GM06990 (cell line): ENCODE measurements around the gene TREML4.

Experiments used
- DNase-seq: peaks from one replicate; pipeline ENCODE4 v3.0.0-alpha.2; 2011; ENCODE audit not compliant: insufficient read length; ENCODE audit errors: extremely low read depth
- H3K27me3 ChIP-seq: replicated peaks from 2 replicates; pipeline ENCODE4 v1.6.0; 2011; ENCODE audit warnings: low read length; ENCODE audit not compliant: control insufficient read depth, insufficient read depth
- H3K36me3 ChIP-seq: 2 replicates; pipeline ENCODE4 v1.5.1; 2011; ENCODE audit warnings: low read length; ENCODE audit not compliant: control insufficient read depth, insufficient read depth
- H3K4me3 ChIP-seq: replicated peaks from 2 replicates; pipeline ENCODE4 v1.5.1; 2011; ENCODE audit warnings: low read depth, mild to moderate bottlenecking, control low read depth, low read length
- CTCF ChIP-seq: IDR thresholded peaks from 2 replicates; pipeline ENCODE4 v1.5.1; 2011; ENCODE audit warnings: low read length, control low read depth, mild to moderate bottlenecking, inconsistent platforms; ENCODE audit not compliant: insufficient read depth, poor library complexity, severe bottlenecking

The TREML4 gene

GRCh38 chr6:41222513-41222912 is 5.6 kb upstream of the TREML4 start:
- TF ChIP-seq CTCF: no peak

GRCh38 chr6:41224800-41225199 is 3.3 kb upstream of the TREML4 start:
- DNase-seq: no peak
- H3K27me3 ChIP-seq: no peaks in the 10 kb centered on the region; the same call in 1 of the 2 replicates
- no peaks in the 10 kb centered on the region for H3K36me3 ChIP-seq
- TF ChIP-seq CTCF: no peak
- H3K4me3 ChIP-seq: no peak overlapping the region

More at GRCh38 chr6:41222513-41222912, 5.6 kb upstream of the TREML4 start:
- no peaks in the 10 kb centered on the region; the same call in 1 of the 2 replicates for H3K27me3 ChIP-seq
- DNase-seq: no peak
- no peaks in the 10 kb centered on the region for H3K36me3 ChIP-seq
- no peak overlapping the region for H3K4me3 ChIP-seq

DNA sequence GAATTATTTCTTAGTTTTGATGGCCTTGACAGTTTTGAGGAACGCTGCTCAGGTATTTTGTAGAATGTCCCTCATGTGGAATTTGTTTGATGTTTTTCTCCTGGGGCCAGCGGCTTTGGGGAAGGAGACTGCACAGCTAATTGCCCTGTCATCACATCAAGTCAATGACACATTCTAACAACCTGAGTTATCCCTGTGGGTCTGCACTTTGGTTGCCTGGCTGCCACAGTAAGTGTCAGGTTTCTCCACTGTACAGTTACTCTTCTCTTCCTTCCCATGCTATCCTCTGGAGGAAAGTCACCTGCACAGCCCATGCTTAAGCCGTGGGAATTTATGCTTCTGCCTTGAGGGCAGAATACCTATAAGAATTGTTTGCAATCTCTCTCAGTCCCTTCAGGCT is 1.4 kb upstream of the TREML4 start:
- no peak for TF ChIP-seq CTCF
- no peaks in the 10 kb centered on the region; the same call in 1 of the 2 replicates for H3K27me3 ChIP-seq
- H3K4me3 ChIP-seq: no peak overlapping the region
- no peaks in the 10 kb centered on the region for H3K36me3 ChIP-seq
- DNase-seq: no peak

DNA sequence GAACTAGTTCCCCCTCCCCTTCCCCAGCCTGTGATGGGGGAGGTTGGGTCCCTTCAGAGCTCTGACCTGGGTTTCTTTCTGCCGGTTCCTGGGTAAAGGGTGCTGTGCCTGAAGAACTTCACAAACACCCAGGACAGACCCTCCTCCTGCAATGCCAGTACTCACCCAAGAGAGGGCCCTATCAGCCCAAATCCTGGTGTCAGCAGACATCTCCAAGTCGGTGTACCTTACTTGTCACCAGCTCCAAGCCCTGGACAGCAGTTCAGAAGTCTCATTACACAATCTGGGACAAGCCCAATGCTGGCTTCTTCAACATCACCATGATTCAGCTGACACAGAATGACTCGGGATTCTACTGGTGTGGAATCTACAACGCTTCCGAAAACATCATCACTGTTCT is 467 bp downstream of the TREML4 start:
- H3K27me3 ChIP-seq: no peaks in the 10 kb centered on the region; the same call in none of the 2 replicates
- peak; percentile 35 for TF ChIP-seq CTCF
- no peaks in the 10 kb centered on the region for H3K36me3 ChIP-seq
- no peak overlapping the region for H3K4me3 ChIP-seq
- DNase-seq: no peak

- no peak for DNase-seq
- no peak overlapping the region for H3K4me3 ChIP-seq
- TF ChIP-seq CTCF: no peak
Measured at GRCh38 chr6:41229721-41230120, 1.6 kb downstream of the TREML4 start.

DNA sequence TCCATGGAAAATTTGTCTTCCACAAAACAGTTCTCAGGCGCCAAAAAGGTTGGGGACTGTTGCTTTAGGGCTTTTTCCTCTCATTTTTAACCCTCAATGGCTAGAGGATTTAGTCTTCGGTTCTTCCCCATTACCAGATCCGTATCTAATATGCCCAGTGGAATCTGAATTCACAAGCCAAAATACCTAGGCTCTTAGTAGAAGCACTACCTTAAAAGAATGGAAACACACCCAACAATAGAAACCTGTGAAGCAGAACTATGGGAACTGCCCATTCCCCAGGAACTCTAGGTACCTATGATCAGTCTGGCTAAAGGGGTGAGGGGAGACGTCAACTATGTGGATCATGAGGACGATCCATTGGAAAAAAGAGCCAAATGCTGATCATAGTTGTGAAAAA is 3.1 kb downstream of the TREML4 start:
- no peak for TF ChIP-seq CTCF
- Histone ChIP-seq H3K27me3 (no peaks in the 10 kb centered on the region; the same call in none of the 2 replicates), H3K36me3 (no peaks in the 10 kb centered on the region), H3K4me3 (no peak overlapping the region)
- no peak for DNase-seq

More at GRCh38 chr6:41229721-41230120, 1.6 kb downstream of the TREML4 start:
- no peaks in the 10 kb centered on the region for H3K36me3 ChIP-seq
- no peaks in the 10 kb centered on the region; the same call in none of the 2 replicates for H3K27me3 ChIP-seq
